WTC11 (cell line): ENCODE results near the gene SFTA2. TPM values are rescaled to one million over a fixed set of nuclear protein-coding genes. Genes with fewer than 3 reads are reported as not detected.
"Not testable (repeated sequence)": the region's sequence is repeated elsewhere in the genome, so short reads cannot be mapped to it uniquely, and the experiment has no call there.

Experiments used
- ATAC-seq: fragments of 200-7000 bp; cut with Tn5 transposase; 2 replicates; pipeline ENCODE4 v1.10.0; 2021; ENCODE audit warnings: mild to moderate bottlenecking, moderate library complexity
- CTCF ChIA-PET: fragments of 300-600 bp; sonication (Branson Sonifier 250); formaldehyde crosslinking; loops from one replicate; lab custom pipeline; 2021; ENCODE audit warnings: antibody characterized with exemption; lab: Charles Lee
- POLR2A ChIA-PET: fragments of 350-600 bp; sonication (Branson Sonifier 250); formaldehyde crosslinking; loops from one replicate; lab custom pipeline; 2021; ENCODE audit warnings: antibody characterized with exemption; lab: Charles Lee
- DNase-seq: peaks from one replicate; pipeline ENCODE4 v3.0.0; 2021; ENCODE audit warnings: low spot score
- H3K27ac Mint-ChIP-seq: 2 replicates; pipeline ENCODE4 v1.8.0; 2021; ENCODE audit warnings: mixed read lengths
- H3K27me3 Mint-ChIP-seq: 2 replicates; pipeline ENCODE4 v1.8.0; 2021; ENCODE audit warnings: low read depth, mild to moderate bottlenecking, moderate library complexity, mixed read lengths
- H3K36me3 Mint-ChIP-seq: 2 replicates; pipeline ENCODE4 v1.8.0; 2021; ENCODE audit warnings: mixed read lengths
- H3K4me1 Mint-ChIP-seq: 2 replicates; pipeline ENCODE4 v1.8.0; 2022; ENCODE audit warnings: mixed read lengths
- H3K4me3 Mint-ChIP-seq: 2 replicates; pipeline ENCODE4 v1.8.0; 2021; ENCODE audit warnings: mild to moderate bottlenecking, moderate library complexity, mixed read lengths
- H3K9me3 Mint-ChIP-seq: 2 replicates; pipeline ENCODE4 v1.8.0; 2021; ENCODE audit warnings: mixed read lengths
- ATF1 ChIP-seq: sonication (generic); formaldehyde crosslinking; IDR thresholded peaks from 2 replicates; pipeline ENCODE4 v1.8.1; 2023; ENCODE audit warnings: mild to moderate bottlenecking, moderate library complexity, missing genetic modification reagents
- CREB1 ChIP-seq: sonication (generic); formaldehyde crosslinking; IDR thresholded peaks from 2 replicates; pipeline ENCODE4 v1.8.0; 2023; ENCODE audit warnings: mild to moderate bottlenecking, missing genetic modification reagents
- GTF2I ChIP-seq: fragments of 250-450 bp; sonication (Bioruptor Pico); conservative IDR thresholded peaks from 2 replicates; pipeline ENCODE4 v1.4.0; 2021; ENCODE audit warnings: mild to moderate bottlenecking
- HMGXB4 ChIP-seq: sonication (generic); formaldehyde crosslinking; IDR thresholded peaks from 2 replicates; pipeline ENCODE4 v1.8.1; 2023; ENCODE audit warnings: mild to moderate bottlenecking, moderate library complexity, missing genetic modification reagents
- JUN ChIP-seq: sonication (generic); formaldehyde crosslinking; IDR thresholded peaks from 2 replicates; pipeline ENCODE4 v1.8.0; 2023; ENCODE audit warnings: mild to moderate bottlenecking, missing genetic modification reagents
- NFE2L1 ChIP-seq: sonication (generic); formaldehyde crosslinking; IDR thresholded peaks from 2 replicates; pipeline ENCODE4 v1.8.1; 2023; ENCODE audit warnings: missing genetic modification reagents
- ZNF121 ChIP-seq: sonication (generic); formaldehyde crosslinking; IDR thresholded peaks from 2 replicates; pipeline ENCODE4 v1.8.0; 2023; ENCODE audit warnings: missing genetic modification reagents
- ZNF138 ChIP-seq: sonication (generic); formaldehyde crosslinking; conservative IDR thresholded peaks from 2 replicates; pipeline ENCODE4 v1.8.1; 2022; ENCODE audit warnings: mild to moderate bottlenecking, moderate library complexity, missing genetic modification reagents
- ZNF425 ChIP-seq: fragments of 250-450 bp; sonication (Bioruptor Pico); conservative IDR thresholded peaks from 2 replicates; pipeline ENCODE4 v1.9.0; 2021; ENCODE audit warnings: mild to moderate bottlenecking
- ZSCAN18 ChIP-seq: fragments of 250-450 bp; sonication (Bioruptor Pico); IDR thresholded peaks from 2 replicates; pipeline ENCODE4 v2.1.2; 2022; ENCODE audit warnings: mild to moderate bottlenecking, moderate library complexity
- total RNA-seq: library from RNA; stranded (reverse); gene quantifications from 3 replicates; pipeline ENCODE4 v1.2.3, GENCODE V29; 2021

SFTA2 gene
- total RNA-seq, 1 experiment from 2014 or later: not detected

- H3K4me1 Mint-ChIP-seq: peaks cover 4% of the 10 kb centered on the region; the same call in 1 of the 2 replicates
- POLR2A ChIA-PET: no interaction called here
- no peaks in the 10 kb centered on the region for H3K9me3 Mint-ChIP-seq
- H3K27me3 Mint-ChIP-seq: no peaks in the 10 kb centered on the region; the same call in 1 of the 2 replicates
- no peak for ATAC-seq
- no peak overlapping the region for H3K4me3 Mint-ChIP-seq
- TF ChIP-seq GTF2I (CRISPR knock-in tag) (no peak), NFE2L1 (CRISPR knock-in tag) (no peak), ATF1 (CRISPR knock-in tag) (no peak), ZSCAN18 (CRISPR knock-in tag) (no peak)
- TF ChIP-seq, all 79 proteins: peak for 0
- 0 out of 2 replicates have a peak overlapping the region, but pooled peaks have one; percentile 10 for H3K27ac Mint-ChIP-seq
- DNase-seq: no peak
- H3K36me3 Mint-ChIP-seq: peaks cover 21% of the 10 kb centered on the region
- CTCF ChIA-PET: interaction anchor here (1.4 kb wide), 1 partner anchor 12 kb away, joined by 6 read pairs; the partner anchor contains the start of gene VARS2
Observed at GRCh38 chr6:30902709-30903108, 29.3 kb downstream of the SFTA2 start.

GRCh38 chr6:30902196-30902595 lies 29.8 kb downstream of the SFTA2 start:
- H3K4me3 Mint-ChIP-seq, DNase-seq, ATAC-seq, H3K4me1 Mint-ChIP-seq, H3K9me3 Mint-ChIP-seq, H3K27me3 Mint-ChIP-seq: not testable (repeated sequence)
- Mint-ChIP-seq H3K27ac (peak overlapping the region; percentile 50; the same call in 1 of the 2 replicates), H3K36me3 (peaks cover 21% of the 10 kb centered on the region)
- CTCF ChIA-PET: interaction anchor here (0.6 to 1.4 kb wide), 3 partner anchors 9 to 12 kb away, joined by 3 to 6 read pairs (median 3); partner anchors contain the start of gene VARS2
- POLR2A ChIA-PET: interaction anchor here (0.6 kb wide), 1 partner anchor 40 kb away, joined by 3 read pairs; no protein-coding TSS in a partner anchor

- Mint-ChIP-seq H3K27me3 (no peaks in the 10 kb centered on the region; the same call in 1 of the 2 replicates), H3K4me1 (no peaks in the 10 kb centered on the region), H3K9me3 (no peaks in the 10 kb centered on the region), H3K4me3 (no peak overlapping the region), H3K36me3 (peaks cover 26% of the 10 kb centered on the region), H3K27ac (no peak overlapping the region)
- ATAC-seq: no peak
- TF ChIP-seq HMGXB4 (CRISPR knock-in tag) (no peak), ZNF138 (no peak), CREB1 (CRISPR knock-in tag) (no peak), ATF1 (CRISPR knock-in tag) (no peak), JUN (CRISPR knock-in tag) (no peak)
- no peak for DNase-seq
- ChIA-PET CTCF (interaction anchor here (0.7 to 1.4 kb wide), 2 partner anchors 13 to 18 kb away, joined by 4 to 6 read pairs; partner anchors contain the start of gene VARS2), POLR2A (interaction anchor here (1.0 kb wide), 1 partner anchor 12 kb away, joined by 3 read pairs; the partner anchor contains the start of gene VARS2)
Observed at GRCh38 chr6:30901436-30901835, 30.5 kb downstream of the SFTA2 start.

- CTCF ChIA-PET: interaction anchor here (1.4 to 1.8 kb wide), 2 partner anchors 13 to 72 kb away, joined by 4 to 6 read pairs; partner anchors contain the start of gene VARS2
Observed at GRCh38 chr6:30900863-30901417, 31.0 kb downstream of the SFTA2 start.

More at GRCh38 chr6:30900863-30901417, 31.0 kb downstream of the SFTA2 start:
- DNase-seq: no peak
- ATAC-seq: no peak
- Mint-ChIP-seq H3K27ac (no peak overlapping the region), H3K9me3 (no peaks in the 10 kb centered on the region), H3K36me3 (peaks cover 29% of the 10 kb centered on the region), H3K27me3 (no peaks in the 10 kb centered on the region; the same call in 1 of the 2 replicates), H3K4me1 (no peaks in the 10 kb centered on the region), H3K4me3 (no peak overlapping the region)
- POLR2A ChIA-PET: interaction anchor here (1.0 kb wide), 1 partner anchor 13 kb away, joined by 3 read pairs; the partner anchor contains the start of gene VARS2
- TF ChIP-seq ZNF121 (CRISPR knock-in tag): no peak
- no peak for TF ChIP-seq ZNF425
